ENCODE data around the gene SH3RF3. TPM values are rescaled to one million over a fixed set of nuclear protein-coding genes. Genes with fewer than 3 reads are reported as not detected.

The SH3RF3 gene
- total RNA-seq, 1 experiment from 2014 or later: 21.7 TPM

DNA sequence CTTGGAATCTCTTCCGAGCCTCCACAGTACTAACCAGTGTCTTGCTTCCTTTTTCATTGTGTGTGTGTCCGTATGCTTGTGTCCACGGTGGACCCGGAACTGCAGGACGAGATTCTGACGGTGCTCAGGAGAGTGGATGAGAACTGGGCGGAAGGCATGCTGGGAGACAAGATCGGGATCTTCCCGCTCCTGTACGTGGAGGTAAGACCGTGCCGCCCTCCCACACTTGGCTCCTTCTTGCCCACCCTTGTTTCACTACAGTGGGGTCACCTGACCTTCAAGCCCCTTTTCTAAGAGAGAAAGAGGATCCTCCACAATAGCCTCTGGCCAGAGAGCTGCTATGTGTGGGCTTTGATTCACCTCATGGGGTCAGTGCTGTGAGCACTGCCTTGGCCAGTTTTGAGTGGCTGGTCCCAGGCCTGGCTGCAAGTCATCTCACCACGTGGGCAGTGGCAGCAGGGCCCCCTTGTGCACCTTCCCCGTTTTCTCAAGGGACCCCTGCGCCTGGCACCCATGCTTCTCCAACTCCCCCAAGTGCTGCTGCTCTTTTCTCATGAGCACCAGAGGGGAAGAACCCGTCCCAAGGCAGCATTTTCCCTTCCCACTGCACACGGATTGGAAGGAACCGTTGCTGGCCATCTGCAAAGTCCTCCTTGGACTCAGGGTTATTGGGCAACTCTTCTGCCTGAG lies 242.6 kb downstream of the SH3RF3 start:
- ChIA-PET POLR2A (no interaction called here), CTCF (no interaction called here)
- BruUV-seq (replicated peaks): no TSS peak
- no peak for DNase-seq (ENCODE audit: unreplicated experiment)
- Mint-ChIP-seq H3K4me1 (ENCODE audit: insufficient read depth, unreplicated experiment) (no peaks in the 10 kb centered on the region), H3K36me3 (ENCODE audit: insufficient read depth, unreplicated experiment) (peaks cover 27% of the 10 kb centered on the region), H3K27me3 (ENCODE audit: insufficient read depth, unreplicated experiment) (no peaks in the 10 kb centered on the region), H3K4me3 (ENCODE audit: unreplicated experiment) (no peak overlapping the region), H3K9me3 (ENCODE audit: unreplicated experiment) (no peaks in the 10 kb centered on the region), H3K27ac (ENCODE audit: low read depth, unreplicated experiment) (no peak overlapping the region)
- intact Hi-C loops (cut with micrococcal nuclease): no loop called here
- TF ChIP-seq, protein P1, sequence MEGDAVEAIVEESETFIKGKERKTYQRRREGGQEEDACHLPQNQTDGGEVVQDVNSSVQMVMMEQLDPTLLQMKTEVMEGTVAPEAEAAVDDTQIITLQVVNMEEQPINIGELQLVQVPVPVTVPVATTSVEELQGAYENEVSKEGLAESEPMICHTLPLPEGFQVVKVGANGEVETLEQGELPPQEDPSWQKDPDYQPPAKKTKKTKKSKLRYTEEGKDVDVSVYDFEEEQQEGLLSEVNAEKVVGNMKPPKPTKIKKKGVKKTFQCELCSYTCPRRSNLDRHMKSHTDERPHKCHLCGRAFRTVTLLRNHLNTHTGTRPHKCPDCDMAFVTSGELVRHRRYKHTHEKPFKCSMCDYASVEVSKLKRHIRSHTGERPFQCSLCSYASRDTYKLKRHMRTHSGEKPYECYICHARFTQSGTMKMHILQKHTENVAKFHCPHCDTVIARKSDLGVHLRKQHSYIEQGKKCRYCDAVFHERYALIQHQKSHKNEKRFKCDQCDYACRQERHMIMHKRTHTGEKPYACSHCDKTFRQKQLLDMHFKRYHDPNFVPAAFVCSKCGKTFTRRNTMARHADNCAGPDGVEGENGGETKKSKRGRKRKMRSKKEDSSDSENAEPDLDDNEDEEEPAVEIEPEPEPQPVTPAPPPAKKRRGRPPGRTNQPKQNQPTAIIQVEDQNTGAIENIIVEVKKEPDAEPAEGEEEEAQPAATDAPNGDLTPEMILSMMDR (IDR thresholded peaks at IDR 0.05; ENCODE audit: unreplicated experiment): no peak

DNA sequence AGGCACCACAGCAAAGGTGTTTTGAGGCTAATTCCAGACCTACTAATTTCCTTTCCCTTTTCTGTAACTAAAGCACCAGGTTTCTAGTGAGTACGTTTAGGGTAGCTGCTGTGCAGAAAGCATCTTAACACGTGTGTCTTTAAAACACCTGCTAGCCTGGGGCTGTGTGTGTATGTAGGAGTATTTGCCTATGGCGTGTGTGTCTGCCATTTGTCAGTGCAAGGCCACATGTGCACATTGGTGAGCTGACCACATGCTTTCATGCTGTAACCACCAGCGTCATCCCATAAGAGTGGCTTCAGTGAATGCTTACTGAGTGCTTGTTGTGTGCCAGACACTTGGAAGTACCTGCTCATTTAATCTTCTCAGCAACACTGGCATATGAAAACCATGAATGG lies 243.2 kb downstream of the SH3RF3 start:
- H3K36me3 Mint-ChIP-seq (ENCODE audit: insufficient read depth, unreplicated experiment): peaks cover 31% of the 10 kb centered on the region
- ChIA-PET POLR2A (no interaction called here), CTCF (interaction anchor here (0.5 kb wide), 1 partner anchor 20 kb away, joined by 3 read pairs; no protein-coding TSS in a partner anchor)
- DNase-seq (ENCODE audit: unreplicated experiment): no peak
- no peaks in the 10 kb centered on the region for H3K9me3 Mint-ChIP-seq (ENCODE audit: unreplicated experiment)
- TF ChIP-seq, protein P1 (IDR thresholded peaks at IDR 0.05; ENCODE audit: unreplicated experiment): no peak
- H3K27ac Mint-ChIP-seq (ENCODE audit: low read depth, unreplicated experiment): no peak overlapping the region
- H3K27me3 Mint-ChIP-seq (ENCODE audit: insufficient read depth, unreplicated experiment): no peaks in the 10 kb centered on the region
- intact Hi-C loops (cut with micrococcal nuclease): no loop called here
- no TSS peak for BruUV-seq (replicated peaks)
- no peak overlapping the region for H3K4me3 Mint-ChIP-seq (ENCODE audit: unreplicated experiment)
- H3K4me1 Mint-ChIP-seq (ENCODE audit: insufficient read depth, unreplicated experiment): no peaks in the 10 kb centered on the region

DNA sequence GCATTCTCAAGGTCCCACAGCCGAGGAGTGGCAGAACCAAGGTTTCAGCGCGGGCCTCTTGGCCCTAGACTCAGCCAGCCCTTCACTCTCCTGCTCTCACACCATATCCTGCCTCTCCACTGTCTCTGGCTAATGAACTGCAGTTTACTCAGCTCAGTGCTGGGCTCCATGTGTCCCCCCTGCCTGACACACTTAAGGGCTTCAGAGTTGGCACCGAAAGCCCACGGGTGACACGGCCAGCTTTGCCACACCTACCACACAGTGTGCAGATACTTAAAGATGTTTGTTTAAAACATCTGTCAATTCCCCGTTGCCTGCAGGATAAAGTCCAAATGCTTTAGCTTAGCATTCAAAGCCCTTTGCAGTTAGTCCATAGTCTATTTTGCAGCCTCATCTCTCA lies 243.6 kb downstream of the SH3RF3 start:
- no peak overlapping the region for H3K4me3 Mint-ChIP-seq (ENCODE audit: unreplicated experiment)

DNA sequence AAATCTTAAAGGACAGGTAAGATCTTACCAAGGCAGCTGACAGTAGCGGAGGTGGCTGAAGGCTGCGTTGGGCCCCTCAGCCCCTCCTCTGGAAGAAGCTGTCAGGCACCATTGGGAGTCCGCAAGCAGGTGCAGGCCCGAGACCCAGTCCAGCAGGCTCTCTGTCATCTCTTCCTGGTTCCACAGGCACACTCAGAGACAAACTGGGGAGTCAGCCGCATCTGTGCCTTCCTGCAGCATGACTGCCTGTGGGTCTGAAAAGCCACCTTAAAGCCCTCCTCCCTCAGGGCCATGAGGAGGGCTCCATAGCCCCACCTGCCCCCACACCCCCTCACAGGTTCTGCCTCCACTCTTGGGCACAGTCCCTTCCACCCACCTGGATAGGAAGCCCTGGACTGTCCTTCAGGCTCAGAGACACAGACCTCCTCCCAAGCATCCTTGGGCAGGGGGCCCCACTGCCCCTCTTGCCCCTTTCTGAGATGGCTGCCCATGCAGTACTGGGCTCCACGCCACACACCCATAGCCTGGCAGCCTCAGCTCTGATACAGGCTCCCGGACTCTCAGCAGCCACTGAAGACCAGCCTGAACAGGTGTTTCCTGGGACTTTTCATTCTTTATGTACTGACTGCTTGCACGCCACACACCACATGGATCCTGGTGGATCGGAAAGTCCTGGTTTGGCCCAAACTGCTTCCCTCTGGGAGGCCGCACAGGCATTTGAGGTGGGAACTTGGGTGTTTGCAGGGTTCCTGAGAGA lies 245.0 kb downstream of the SH3RF3 start:
- Mint-ChIP-seq H3K4me1 (ENCODE audit: insufficient read depth, unreplicated experiment) (no peaks in the 10 kb centered on the region), H3K27ac (ENCODE audit: low read depth, unreplicated experiment) (no peak overlapping the region), H3K9me3 (ENCODE audit: unreplicated experiment) (no peaks in the 10 kb centered on the region), H3K36me3 (ENCODE audit: insufficient read depth, unreplicated experiment) (peaks cover 38% of the 10 kb centered on the region), H3K4me3 (ENCODE audit: unreplicated experiment) (no peak overlapping the region), H3K27me3 (ENCODE audit: insufficient read depth, unreplicated experiment) (no peaks in the 10 kb centered on the region)
- ChIA-PET CTCF (no interaction called here), POLR2A (no interaction called here)
- DNase-seq (ENCODE audit: unreplicated experiment): no peak
- no TSS peak for BruUV-seq (replicated peaks)
- intact Hi-C loops (cut with micrococcal nuclease): no loop called here
- TF ChIP-seq, protein P1 (IDR thresholded peaks at IDR 0.05; ENCODE audit: unreplicated experiment): no peak

More for the DNA sequence above, 243.6 kb downstream of the SH3RF3 start:
- H3K27ac Mint-ChIP-seq (ENCODE audit: low read depth, unreplicated experiment): no peak overlapping the region
- TF ChIP-seq, protein P1 (IDR thresholded peaks at IDR 0.05; ENCODE audit: unreplicated experiment): no peak
- no TSS peak for BruUV-seq (replicated peaks)
- no peaks in the 10 kb centered on the region for H3K9me3 Mint-ChIP-seq (ENCODE audit: unreplicated experiment)
- H3K36me3 Mint-ChIP-seq (ENCODE audit: insufficient read depth, unreplicated experiment): peaks cover 36% of the 10 kb centered on the region
- intact Hi-C loops (cut with micrococcal nuclease): no loop called here
- ChIA-PET CTCF (interaction anchor here (0.5 kb wide), 1 partner anchor 19 kb away, joined by 3 read pairs; no protein-coding TSS in a partner anchor), POLR2A (no interaction called here)
- no peaks in the 10 kb centered on the region for H3K27me3 Mint-ChIP-seq (ENCODE audit: insufficient read depth, unreplicated experiment)
- DNase-seq (ENCODE audit: unreplicated experiment): no peak
- H3K4me1 Mint-ChIP-seq (ENCODE audit: insufficient read depth, unreplicated experiment): no peaks in the 10 kb centered on the region
